PC-9 (cell line): ENCODE measurements around the gene AGBL4.

Source experiments
- CTCF ChIP-seq: fragments of 200-600 bp; sonication (generic); conservative IDR thresholded peaks from 2 replicates; pipeline ENCODE4 v1.6.1; 2017; ENCODE audit warnings: mixed run types, antibody characterized with exemption, mild to moderate bottlenecking, moderate library complexity
- EZH2 ChIP-seq: fragments of 200-600 bp; sonication (generic); IDR thresholded peaks from 2 replicates; pipeline ENCODE4 v1.8.0; 2017; ENCODE audit warnings: antibody characterized with exemption, low read depth

- no peak for TF ChIP-seq EZH2
- TF ChIP-seq CTCF, result no peak
These were observed 1274.7 kb downstream of the AGBL4 start for GRCh38 chr1:48749068-48749467.
